NT2/D1 (cell line): ENCODE measurements around the gene ATXN1.

Experiments
- DNase-seq: peaks from one replicate; pipeline ENCODE4 v3.0.0-alpha.2; 2011; ENCODE audit warnings: low read depth, low spot score
- H3K27me3 ChIP-seq: 2 replicates; pipeline ENCODE4 v1.6.0; 2011; ENCODE audit warnings: mild to moderate bottlenecking; ENCODE audit not compliant: insufficient read length, insufficient read depth
- H3K36me3 ChIP-seq: 2 replicates; pipeline ENCODE4 v1.6.1; 2011; ENCODE audit warnings: mild to moderate bottlenecking, low read length, mixed read lengths; ENCODE audit not compliant: insufficient read depth, insufficient read length
- H3K4me1 ChIP-seq: 2 replicates; pipeline ENCODE4 v1.5.1; 2011; ENCODE audit not compliant: insufficient read depth, insufficient read length
- H3K4me3 ChIP-seq: 2 replicates; pipeline ENCODE4 v1.5.1; 2011; ENCODE audit warnings: low read depth; ENCODE audit not compliant: insufficient read length
- H3K9ac ChIP-seq: 2 replicates; pipeline ENCODE4 v1.6.0; 2011; ENCODE audit warnings: low read depth; ENCODE audit not compliant: insufficient read length
- H3K9me3 ChIP-seq: 2 replicates; pipeline ENCODE4 v1.5.1; 2011; ENCODE audit warnings: mild to moderate bottlenecking, low read length; ENCODE audit not compliant: insufficient read depth
- SUZ12 ChIP-seq: IDR thresholded peaks from 2 replicates; pipeline ENCODE4 v1.6.1; 2011; ENCODE audit not compliant: insufficient read length, insufficient read depth; ENCODE audit errors: extremely low read depth
- YY1 ChIP-seq: IDR thresholded peaks from 2 replicates; pipeline ENCODE4 v1.6.1; 2011; ENCODE audit not compliant: insufficient read length, insufficient read depth
- ZNF274 ChIP-seq: IDR thresholded peaks from 2 replicates; pipeline ENCODE4 v1.6.1; 2011; ENCODE audit warnings: mild to moderate bottlenecking, low read depth, low read length

ATXN1 gene

DNA sequence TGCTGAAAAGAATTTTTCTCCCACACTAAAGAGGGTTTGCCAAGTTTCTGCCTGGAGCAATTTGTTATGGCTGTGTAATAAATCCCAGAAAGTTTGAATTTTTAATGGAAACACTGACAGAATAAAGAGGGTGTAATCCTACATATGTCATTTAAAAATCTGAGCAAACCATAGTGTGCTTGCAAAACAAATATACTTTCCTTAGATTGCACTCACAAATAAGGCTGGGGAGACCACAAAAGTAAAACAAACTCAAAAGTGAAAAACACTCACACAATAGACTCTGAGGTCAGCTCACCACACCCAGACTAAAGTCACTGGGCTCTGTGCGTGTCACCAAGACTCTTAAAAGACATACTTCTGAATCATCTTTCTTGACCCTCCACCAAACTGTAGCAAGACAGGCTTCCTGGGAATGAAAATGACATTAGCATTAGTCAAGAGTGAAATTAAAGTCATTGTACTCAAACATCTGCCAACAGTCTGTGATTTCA, 4.8 kb upstream of the ATXN1 start:
- no peak for DNase-seq
- Histone ChIP-seq H3K4me3 (no peak overlapping the region), H3K36me3 (no peaks in the 10 kb centered on the region), H3K27me3 (no peaks in the 10 kb centered on the region), H3K4me1 (peaks cover 2% of the 10 kb centered on the region), H3K9me3 (no peaks in the 10 kb centered on the region), H3K9ac (no peak overlapping the region)
- TF ChIP-seq YY1, result no peak
- TF ChIP-seq SUZ12, result no peak
- no peak for TF ChIP-seq ZNF274

- Histone ChIP-seq H3K9me3 (no peaks in the 10 kb centered on the region), H3K9ac (no peak overlapping the region), H3K4me3 (no peak overlapping the region), H3K27me3 (no peaks in the 10 kb centered on the region), H3K36me3 (no peaks in the 10 kb centered on the region), H3K4me1 (peaks cover 2% of the 10 kb centered on the region)
- no peak for DNase-seq
- TF ChIP-seq ZNF274 (no peak), SUZ12 (no peak), YY1 (no peak)
Observed at GRCh38 chr6:16765235-16765634, 4.0 kb upstream of the ATXN1 start.

DNA sequence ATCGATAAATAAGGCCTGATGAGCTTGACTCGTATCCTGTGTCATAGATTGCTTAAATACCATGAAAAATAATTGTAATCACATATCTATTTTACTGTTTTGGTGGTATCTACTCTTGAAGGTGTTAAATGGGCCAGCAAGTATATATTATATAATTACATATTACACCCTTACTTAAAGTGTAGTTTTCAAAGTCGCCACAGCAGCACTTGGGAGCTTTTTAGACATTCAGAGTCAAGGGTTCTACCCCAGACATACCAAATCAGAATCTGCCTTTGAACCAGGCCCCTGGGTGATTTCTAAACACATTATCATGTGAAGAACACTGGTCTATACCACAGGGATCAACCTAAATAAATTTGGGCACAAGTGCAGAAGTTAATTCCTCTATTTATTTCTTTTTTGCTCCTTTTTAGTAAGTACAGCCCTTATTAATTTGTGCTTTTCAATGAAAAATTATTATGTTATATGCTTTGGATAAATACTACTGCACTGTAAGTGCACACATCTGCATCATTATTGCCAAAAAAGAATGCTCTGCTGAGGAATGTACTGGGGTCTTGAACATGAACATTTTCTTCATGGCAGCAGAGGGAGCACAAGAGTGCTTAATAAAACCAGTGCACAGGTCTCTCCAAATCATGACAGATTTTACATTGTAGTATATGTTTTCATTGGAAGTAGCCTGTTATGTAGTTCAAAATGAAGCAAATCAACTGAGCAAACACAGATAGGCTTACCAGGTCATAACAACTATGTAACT, 3.1 kb upstream of the ATXN1 start:
- DNase-seq, result no peak
- H3K9ac ChIP-seq, result no peak overlapping the region
- no peaks in the 10 kb centered on the region for H3K27me3 ChIP-seq
- TF ChIP-seq ZNF274 (no peak), YY1 (no peak), SUZ12 (no peak)
- no peaks in the 10 kb centered on the region for H3K4me1 ChIP-seq
- no peaks in the 10 kb centered on the region for H3K36me3 ChIP-seq
- H3K4me3 ChIP-seq, result no peak overlapping the region
- H3K9me3 ChIP-seq, result no peaks in the 10 kb centered on the region

DNA sequence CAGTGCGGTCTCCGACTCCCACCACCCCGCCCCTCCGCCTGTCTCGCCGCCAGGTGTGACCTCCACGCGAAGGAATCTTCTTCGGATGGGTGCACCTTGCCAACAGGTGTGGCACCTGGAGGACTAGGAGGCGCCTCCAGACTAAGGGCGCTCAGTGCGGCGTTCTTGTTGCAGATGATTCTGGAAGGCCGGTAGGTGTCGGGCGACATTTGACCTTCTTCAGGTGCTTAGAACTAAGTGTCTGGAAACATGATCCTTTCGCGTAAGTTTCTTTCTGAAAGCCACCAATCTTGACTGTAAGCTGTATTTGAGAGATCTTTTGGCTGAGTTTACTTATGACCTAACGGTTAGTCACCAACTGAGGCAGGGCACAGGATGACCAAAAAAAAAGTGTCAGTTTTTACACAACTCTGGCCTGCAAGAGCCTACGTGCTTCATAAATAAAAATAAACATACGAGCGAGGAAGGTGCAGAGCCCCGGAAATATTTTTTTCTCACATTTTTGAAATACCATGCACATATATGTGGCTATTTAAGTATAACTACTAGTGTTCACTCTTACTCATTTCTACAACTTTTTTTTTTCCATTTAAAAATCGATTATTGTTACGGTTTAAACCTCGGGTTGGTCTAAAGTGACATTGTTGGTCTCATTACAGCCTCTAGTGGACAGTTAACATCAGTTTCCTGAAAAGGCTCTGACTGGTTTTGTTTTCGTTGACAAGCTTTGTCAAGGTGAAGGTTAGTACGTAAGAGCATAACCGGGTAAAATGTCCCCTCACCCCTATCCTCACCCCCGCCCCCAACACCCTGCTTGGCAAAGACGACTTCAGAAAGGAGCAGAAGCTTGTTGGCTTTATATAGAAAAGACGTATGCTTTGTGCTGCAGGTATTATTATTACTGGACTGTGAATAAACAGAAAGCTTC, 1.6 kb upstream of the ATXN1 start:
- no peak for DNase-seq
- Histone ChIP-seq H3K9ac (peak overlapping the region; percentile 67), H3K9me3 (no peaks in the 10 kb centered on the region), H3K36me3 (no peaks in the 10 kb centered on the region), H3K27me3 (peaks cover 3% of the 10 kb centered on the region), H3K4me1 (no peaks in the 10 kb centered on the region), H3K4me3 (peak overlapping the region; percentile 58)
- TF ChIP-seq YY1 (no peak), ZNF274 (no peak), SUZ12 (no peak)

- peaks cover 3% of the 10 kb centered on the region for H3K27me3 ChIP-seq
- peak overlapping the region; percentile 67 for H3K9ac ChIP-seq
- TF ChIP-seq ZNF274 (no peak), YY1 (no peak), SUZ12 (no peak)
- DNase-seq, result no peak
- H3K9me3 ChIP-seq, result no peaks in the 10 kb centered on the region
- H3K4me1 ChIP-seq, result no peaks in the 10 kb centered on the region
- H3K36me3 ChIP-seq, result no peaks in the 10 kb centered on the region
- H3K4me3 ChIP-seq, result peak overlapping the region; percentile 58
Observed at GRCh38 chr6:16762268-16762549, 949 bp upstream of the ATXN1 start.

GRCh38 chr6:16761471-16762267, 409 bp upstream of the ATXN1 start:
- Histone ChIP-seq H3K4me3 (peak overlapping the region; percentile 66), H3K9ac (peak overlapping the region; percentile 67), H3K27me3 (peaks cover 3% of the 10 kb centered on the region), H3K9me3 (no peaks in the 10 kb centered on the region), H3K4me1 (no peaks in the 10 kb centered on the region), H3K36me3 (no peaks in the 10 kb centered on the region)
- TF ChIP-seq SUZ12 (no peak), ZNF274 (no peak), YY1 (no peak)
- no peak for DNase-seq
